ENCODE data around the gene IL1RAPL1.
A peak's percentile ranks its signal among the peaks of the same experiment; 100 is the strongest.

IL1RAPL1 gene

GRCh38 chrX:28628120-28628519, 40.9 kb downstream of the IL1RAPL1 start:
- H3K36me3 ChIP-seq: no peaks in the 10 kb centered on the region

GRCh38 chrX:28638775-28639174, 51.5 kb downstream of the IL1RAPL1 start:
- no peak for DNase-seq
- no peaks in the 10 kb centered on the region for H3K36me3 ChIP-seq
- no peak for TF ChIP-seq CTCF (IDR thresholded peaks at IDR 0.05; ENCODE audit: low read depth, low read length)
- H3K9me3 ChIP-seq: no peaks in the 10 kb centered on the region
- H3K4me3 ChIP-seq (ENCODE audit: low read depth, low read length): no peak overlapping the region
- H3K27me3 ChIP-seq: no peaks in the 10 kb centered on the region
- H3K4me1 ChIP-seq: no peaks in the 10 kb centered on the region

More at GRCh38 chrX:28628120-28628519, 40.9 kb downstream of the IL1RAPL1 start:
- no peak overlapping the region for H3K4me3 ChIP-seq (ENCODE audit: low read depth, low read length)
- no peaks in the 10 kb centered on the region for H3K9me3 ChIP-seq
- H3K27me3 ChIP-seq: no peaks in the 10 kb centered on the region
- DNase-seq: no peak
- no peak for TF ChIP-seq CTCF (IDR thresholded peaks at IDR 0.05; ENCODE audit: low read depth, low read length)
- H3K4me1 ChIP-seq: no peaks in the 10 kb centered on the region

- Histone ChIP-seq H3K36me3 (no peaks in the 10 kb centered on the region), H3K9me3 (no peaks in the 10 kb centered on the region), H3K4me3 (ENCODE audit: low read depth, low read length) (no peak overlapping the region), H3K27me3 (no peaks in the 10 kb centered on the region), H3K4me1 (no peaks in the 10 kb centered on the region)
- no peak for TF ChIP-seq CTCF (IDR thresholded peaks at IDR 0.05; ENCODE audit: low read depth, low read length)
- no peak for DNase-seq
Observed at GRCh38 chrX:28639451-28639850, 52.2 kb downstream of the IL1RAPL1 start.

GRCh38 chrX:28649541-28649940, 62.3 kb downstream of the IL1RAPL1 start:
- Histone ChIP-seq H3K36me3 (no peaks in the 10 kb centered on the region), H3K4me1 (no peaks in the 10 kb centered on the region), H3K4me3 (ENCODE audit: low read depth, low read length) (no peak overlapping the region), H3K27me3 (no peaks in the 10 kb centered on the region), H3K9me3 (no peaks in the 10 kb centered on the region)
- TF ChIP-seq CTCF (IDR thresholded peaks at IDR 0.05; ENCODE audit: low read depth, low read length): no peak
- no peak for DNase-seq

- no peaks in the 10 kb centered on the region for H3K36me3 ChIP-seq
- no peak for TF ChIP-seq CTCF (IDR thresholded peaks at IDR 0.05; ENCODE audit: low read depth, low read length)
- no peaks in the 10 kb centered on the region for H3K9me3 ChIP-seq
- no peaks in the 10 kb centered on the region for H3K4me1 ChIP-seq
- no peaks in the 10 kb centered on the region for H3K27me3 ChIP-seq
- H3K4me3 ChIP-seq (ENCODE audit: low read depth, low read length): no peak overlapping the region
- DNase-seq: no peak
Observed at GRCh38 chrX:28651186-28651585, 63.9 kb downstream of the IL1RAPL1 start.

- TF ChIP-seq CTCF (IDR thresholded peaks at IDR 0.05; ENCODE audit: low read depth, low read length): peak; percentile 35
- peak; percentile 2 for DNase-seq
- Histone ChIP-seq H3K4me1 (no peaks in the 10 kb centered on the region), H3K27me3 (no peaks in the 10 kb centered on the region), H3K36me3 (no peaks in the 10 kb centered on the region), H3K9me3 (no peaks in the 10 kb centered on the region), H3K4me3 (ENCODE audit: low read depth, low read length) (no peak overlapping the region)
Observed at GRCh38 chrX:28659269-28659668, 72.0 kb downstream of the IL1RAPL1 start.
